GM21515 (cell line): ENCODE data around the gene ZNF687.

ENCODE experiments used
- ATAC-seq: cut with Tn5 transposase; IDR thresholded peaks from one replicate; pipeline ENCODE4 v1.9.1; 2021; ENCODE audit not compliant: unreplicated experiment

The ZNF687 gene, protein sequence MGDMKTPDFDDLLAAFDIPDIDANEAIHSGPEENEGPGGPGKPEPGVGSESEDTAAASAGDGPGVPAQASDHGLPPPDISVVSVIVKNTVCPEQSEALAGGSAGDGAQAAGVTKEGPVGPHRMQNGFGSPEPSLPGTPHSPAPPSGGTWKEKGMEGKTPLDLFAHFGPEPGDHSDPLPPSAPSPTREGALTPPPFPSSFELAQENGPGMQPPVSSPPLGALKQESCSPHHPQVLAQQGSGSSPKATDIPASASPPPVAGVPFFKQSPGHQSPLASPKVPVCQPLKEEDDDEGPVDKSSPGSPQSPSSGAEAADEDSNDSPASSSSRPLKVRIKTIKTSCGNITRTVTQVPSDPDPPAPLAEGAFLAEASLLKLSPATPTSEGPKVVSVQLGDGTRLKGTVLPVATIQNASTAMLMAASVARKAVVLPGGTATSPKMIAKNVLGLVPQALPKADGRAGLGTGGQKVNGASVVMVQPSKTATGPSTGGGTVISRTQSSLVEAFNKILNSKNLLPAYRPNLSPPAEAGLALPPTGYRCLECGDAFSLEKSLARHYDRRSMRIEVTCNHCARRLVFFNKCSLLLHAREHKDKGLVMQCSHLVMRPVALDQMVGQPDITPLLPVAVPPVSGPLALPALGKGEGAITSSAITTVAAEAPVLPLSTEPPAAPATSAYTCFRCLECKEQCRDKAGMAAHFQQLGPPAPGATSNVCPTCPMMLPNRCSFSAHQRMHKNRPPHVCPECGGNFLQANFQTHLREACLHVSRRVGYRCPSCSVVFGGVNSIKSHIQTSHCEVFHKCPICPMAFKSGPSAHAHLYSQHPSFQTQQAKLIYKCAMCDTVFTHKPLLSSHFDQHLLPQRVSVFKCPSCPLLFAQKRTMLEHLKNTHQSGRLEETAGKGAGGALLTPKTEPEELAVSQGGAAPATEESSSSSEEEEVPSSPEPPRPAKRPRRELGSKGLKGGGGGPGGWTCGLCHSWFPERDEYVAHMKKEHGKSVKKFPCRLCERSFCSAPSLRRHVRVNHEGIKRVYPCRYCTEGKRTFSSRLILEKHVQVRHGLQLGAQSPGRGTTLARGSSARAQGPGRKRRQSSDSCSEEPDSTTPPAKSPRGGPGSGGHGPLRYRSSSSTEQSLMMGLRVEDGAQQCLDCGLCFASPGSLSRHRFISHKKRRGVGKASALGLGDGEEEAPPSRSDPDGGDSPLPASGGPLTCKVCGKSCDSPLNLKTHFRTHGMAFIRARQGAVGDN

DNA sequence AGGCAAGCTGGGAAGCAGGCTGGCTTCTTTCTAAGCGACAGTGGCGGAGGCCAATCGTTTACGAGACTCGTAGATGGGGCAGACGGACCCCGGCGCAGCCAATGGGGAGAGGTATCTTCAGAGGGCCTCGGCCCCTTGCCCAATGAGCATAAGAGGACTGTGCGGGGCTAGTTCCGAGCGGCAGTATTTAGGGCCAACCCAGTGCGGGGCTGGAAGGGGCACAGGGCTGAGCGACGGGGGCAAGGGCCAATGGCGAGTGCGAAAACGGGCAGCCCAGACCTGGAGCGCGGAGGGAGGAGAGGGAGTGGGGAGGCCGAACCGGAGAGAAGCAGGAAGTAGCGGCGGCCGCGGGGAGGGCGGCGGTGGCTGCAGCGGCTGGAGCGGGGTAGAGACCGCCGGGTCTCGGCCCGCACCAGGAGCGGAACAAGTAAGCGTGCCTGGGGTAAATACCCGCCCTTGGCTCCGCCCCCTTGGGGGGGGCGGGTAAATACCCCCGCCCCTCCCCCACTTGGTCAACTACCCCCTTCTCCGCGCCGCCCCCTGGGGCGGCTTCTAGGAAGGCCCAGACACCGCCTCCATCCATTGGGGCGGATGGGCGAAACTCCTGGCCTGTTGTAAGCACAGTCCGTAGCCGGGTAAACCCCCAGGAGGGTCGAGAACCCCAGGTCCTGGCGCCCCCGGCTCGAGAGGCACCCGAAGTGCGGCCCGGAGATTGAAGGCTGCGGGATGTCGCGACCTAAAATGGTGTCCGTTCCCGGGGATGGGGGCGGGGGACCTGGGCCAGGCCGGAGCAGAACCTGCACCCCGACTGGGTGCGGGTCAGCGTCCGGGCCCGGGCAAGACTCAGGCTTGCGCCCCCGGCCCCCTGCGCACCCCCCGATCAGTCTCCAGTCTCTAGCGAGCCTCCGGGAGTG lies at the start of gene ZNF687:
Gene ZNF687 (plus strand): TSS at position 331 of the 914 bp plus-strand sequence. CDS start 3,993 bp downstream, outside the sequence.
- peak; percentile 81 for ATAC-seq

GRCh38 chr1:151235235-151235634 lies 46.9 kb upstream of the ZNF687 start:
- ATAC-seq = no peak

- no peak for ATAC-seq
Measured at GRCh38 chr1:151237678-151238466, 44.2 kb upstream of the ZNF687 start.

DNA sequence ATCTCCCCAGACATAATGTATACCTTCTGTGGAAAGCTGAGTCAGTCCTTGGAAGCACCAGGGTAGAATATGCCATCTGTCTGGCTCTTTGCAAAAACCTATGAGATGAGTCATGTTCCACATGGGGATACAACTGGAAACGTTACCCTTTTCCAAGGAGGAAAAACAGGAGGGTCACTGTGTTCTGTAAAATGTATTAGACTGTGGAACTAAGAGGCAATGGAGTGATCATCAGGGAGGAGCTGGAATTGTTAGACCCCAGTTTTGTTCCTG lies 43.7 kb upstream of the ZNF687 start:
- no peak for ATAC-seq

DNA sequence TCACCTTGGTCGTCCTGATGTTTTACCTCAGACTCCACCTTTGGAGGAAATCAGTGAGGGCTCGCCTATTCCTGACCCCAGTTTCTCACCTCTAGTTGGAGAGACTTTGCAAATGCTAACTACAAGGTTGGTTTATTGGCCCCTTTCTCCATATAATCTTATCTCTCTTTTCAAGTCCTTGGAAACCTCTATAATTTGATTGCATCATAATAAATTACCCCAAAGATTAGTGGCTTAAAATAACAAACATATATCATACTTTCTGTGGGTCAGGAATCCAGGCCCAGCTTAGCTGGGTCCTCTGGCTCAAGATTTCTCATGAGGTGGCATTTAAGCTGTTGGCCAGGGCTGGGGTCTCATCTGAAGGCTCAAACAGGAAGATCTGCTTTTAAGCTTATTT lies 39.7 kb upstream of the ZNF687 start:
- no peak for ATAC-seq

- ATAC-seq = no peak
Measured at GRCh38 chr1:151243683-151244216, 38.3 kb upstream of the ZNF687 start.

- no peak for ATAC-seq
Measured at GRCh38 chr1:151246786-151247185, 35.3 kb upstream of the ZNF687 start.

- peak; percentile 46 for ATAC-seq
Measured at GRCh38 chr1:151251656-151252470, 30.2 kb upstream of the ZNF687 start.

DNA sequence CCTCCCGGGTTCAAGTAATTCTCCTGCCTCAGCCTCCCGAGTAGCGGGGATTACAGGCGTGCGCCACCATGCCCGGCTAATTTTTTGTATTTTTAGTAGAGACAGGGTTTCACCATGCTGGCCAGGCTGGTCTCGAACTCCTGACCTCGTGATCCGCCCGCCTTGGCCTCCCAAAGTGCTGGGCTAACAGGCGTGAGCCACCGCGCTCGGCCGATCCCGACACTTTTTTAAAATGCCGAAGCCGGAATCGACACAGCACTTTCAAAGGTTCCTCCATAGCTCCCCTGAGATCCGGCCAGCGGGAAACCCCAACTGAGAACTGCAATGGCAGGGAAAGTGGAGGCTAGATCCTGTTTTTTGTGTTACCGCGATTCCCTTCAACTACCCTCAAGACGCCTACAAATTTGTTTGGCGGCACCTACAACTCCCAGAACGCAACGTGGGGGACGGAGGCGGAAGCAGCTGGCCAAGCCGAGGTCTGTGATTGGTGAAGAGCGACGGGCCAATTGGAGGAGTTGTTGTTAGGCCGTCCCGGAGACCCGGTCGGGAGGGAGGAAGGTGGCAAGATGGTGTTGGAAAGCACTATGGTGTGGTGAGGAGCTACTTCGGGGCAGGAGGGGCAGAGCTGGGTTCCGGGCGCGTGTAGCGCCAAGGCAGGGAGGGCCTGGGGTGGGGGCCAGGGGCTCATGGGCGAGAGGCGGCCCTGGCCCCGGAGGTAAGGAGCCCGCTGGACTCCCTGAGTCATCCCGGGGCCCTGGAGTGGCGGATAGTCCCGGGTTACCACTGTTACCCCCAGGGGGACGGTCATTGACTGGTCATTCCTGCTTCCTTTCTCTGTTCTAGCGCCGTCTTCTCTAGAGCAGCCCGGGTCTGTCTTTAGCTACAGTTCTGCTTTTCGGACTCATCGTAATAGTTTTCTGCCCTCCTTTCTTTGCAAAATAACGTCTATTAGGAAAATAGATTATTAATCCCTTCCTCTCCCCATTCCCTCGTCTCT lies 27.6 kb upstream of the ZNF687 start, which contains the start of gene PSMD4:
Gene PSMD4 (plus strand): TSS at position 518 of the 997 bp plus-strand sequence. CDS start 49 bp downstream, at position 567.
- ATAC-seq = peak; percentile 87

DNA sequence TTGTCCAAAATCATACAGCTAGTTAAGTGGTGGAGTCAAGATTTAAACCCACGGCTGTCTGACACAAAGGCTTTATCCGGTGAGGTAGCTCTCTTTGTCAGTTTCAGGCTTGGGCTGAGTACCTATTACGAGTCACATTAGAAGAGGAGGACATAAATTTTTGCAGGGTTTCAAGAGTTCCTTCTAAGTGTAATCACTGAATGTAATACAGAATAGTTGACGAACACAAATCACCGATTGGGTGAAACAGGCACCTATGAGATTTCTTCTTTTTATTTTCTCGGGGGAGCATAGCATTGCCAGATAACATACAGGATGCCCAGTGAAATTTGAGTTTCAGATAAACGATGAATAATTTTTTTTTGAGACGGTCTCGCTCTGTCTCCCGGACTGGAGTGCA lies 26.7 kb upstream of the ZNF687 start:
- no peak for ATAC-seq

DNA sequence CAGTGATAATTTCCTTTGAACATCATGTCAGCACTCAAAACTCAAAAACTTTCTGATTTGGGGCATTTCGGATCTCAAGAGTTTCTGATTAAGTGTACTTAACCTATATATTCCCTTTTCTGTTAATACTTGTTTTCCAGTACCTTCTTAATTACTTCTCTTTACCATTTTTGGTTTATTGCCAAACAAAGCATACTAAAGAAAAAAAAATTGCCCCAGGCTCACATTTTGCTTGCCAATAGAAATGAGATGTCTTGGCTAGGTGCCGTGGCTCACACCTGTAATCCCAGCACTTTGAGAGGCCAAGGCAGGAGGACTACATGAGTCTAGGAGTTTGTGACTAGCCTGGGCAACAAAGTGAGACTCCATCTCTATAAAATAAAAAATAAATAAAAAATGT lies 22.7 kb upstream of the ZNF687 start:
- ATAC-seq = no peak

DNA sequence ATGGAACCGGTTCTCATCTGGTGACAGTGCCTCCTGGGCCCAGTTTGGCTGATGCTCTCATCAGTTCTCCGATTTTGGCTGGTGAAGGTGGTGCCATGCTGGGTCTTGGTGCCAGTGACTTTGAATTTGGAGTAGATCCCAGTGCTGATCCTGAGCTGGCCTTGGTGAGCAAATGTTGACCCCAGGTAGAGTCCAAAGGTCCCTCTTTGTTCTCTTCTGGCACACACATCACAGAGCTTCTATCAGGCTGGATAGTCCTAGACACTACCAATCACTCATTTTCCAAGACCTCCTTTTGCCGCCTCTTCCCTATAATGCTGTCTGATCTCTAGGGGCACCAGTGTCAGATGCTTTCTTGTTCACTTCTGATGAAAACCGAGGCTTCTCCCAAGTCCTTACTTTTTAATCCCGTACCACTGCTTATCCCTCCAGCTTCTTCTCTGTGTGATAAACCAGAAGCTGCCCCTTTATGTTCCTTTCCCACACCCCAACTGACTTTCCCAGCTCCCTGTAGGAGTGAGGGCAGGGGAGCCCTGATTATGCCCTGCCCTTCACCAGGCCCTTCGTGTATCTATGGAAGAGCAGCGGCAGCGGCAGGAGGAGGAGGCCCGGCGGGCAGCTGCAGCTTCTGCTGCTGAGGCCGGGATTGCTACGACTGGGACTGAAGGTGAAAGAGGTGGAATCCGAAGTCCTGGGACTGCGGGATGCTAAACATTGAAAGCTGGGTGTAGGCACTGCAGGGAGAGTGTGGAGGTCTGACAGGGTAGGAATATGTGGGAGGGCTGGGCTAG lies 16.5 kb upstream of the ZNF687 start:
- ATAC-seq = no peak

GRCh38 chr1:151266315-151266714 lies 15.8 kb upstream of the ZNF687 start:
- ATAC-seq = no peak

DNA sequence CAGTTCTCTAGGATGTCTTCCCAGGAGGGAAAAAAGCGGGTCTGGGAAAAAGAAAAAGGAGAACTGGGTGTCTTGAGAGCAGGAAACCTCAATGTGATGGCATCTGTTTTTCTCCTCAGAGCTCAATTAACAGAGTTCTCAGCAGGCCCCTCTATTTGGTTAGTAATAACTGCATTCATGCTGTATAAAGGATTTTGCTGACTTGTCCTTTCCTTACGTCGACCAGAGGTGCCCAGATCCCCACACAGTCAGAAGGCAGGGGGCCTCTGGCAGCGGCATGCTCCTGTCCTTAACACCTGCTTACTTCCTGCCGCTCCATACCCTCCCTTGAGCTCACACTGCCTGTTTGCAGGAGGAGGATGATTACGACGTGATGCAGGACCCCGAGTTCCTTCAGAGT lies 15.3 kb upstream of the ZNF687 start:
- ATAC-seq = no peak

DNA sequence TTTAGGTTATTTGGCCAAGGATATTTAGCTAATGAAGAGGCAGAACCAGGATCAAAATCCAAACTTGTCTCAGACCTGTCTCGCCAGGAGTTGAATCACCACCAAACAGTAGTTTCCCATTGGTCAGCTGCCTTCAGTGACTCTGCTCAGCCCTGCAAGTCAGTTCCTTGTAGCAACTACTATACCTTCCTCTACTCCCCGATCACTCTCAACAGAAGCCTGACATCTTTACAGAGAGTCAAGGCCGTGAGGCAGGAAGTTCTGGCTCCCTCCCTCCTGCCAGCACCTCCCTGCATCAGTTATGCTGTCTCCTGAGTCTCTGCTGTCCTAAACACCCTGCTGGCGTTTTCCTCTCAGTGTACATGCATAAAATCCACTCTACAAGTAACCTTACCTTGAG lies 14.3 kb upstream of the ZNF687 start:
- no peak for ATAC-seq

DNA sequence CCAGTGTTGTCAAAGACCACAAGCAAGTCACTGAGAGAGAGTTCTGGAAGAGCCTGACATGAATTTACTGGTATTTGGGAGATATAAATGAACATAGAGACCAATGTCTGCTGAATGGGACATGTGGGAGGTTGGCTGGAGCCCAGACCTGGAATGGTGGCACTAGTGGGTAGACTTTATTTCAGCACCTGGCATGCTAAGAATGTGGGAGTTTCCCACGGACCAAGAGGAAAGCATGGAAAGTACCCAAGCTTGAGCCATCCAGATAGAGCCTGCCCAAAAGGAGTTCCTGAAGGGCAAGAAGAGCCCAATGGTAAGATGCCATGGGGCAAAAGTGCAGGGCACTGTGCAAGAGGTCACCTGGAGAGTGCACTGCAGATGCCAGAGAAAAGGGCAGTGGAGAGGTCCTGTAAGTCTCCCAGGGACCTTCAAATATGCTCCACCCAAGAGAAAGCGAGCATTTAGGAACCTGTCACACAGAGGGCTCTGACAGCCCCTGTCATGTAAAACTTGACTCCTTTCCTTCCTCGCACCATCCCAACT lies 8.1 kb upstream of the ZNF687 start:
- no peak for ATAC-seq
